ENCODE measurements around the gene NYAP2.
A peak's percentile ranks its signal among the peaks of the same experiment; 100 is the strongest.

NYAP2 gene

DNA sequence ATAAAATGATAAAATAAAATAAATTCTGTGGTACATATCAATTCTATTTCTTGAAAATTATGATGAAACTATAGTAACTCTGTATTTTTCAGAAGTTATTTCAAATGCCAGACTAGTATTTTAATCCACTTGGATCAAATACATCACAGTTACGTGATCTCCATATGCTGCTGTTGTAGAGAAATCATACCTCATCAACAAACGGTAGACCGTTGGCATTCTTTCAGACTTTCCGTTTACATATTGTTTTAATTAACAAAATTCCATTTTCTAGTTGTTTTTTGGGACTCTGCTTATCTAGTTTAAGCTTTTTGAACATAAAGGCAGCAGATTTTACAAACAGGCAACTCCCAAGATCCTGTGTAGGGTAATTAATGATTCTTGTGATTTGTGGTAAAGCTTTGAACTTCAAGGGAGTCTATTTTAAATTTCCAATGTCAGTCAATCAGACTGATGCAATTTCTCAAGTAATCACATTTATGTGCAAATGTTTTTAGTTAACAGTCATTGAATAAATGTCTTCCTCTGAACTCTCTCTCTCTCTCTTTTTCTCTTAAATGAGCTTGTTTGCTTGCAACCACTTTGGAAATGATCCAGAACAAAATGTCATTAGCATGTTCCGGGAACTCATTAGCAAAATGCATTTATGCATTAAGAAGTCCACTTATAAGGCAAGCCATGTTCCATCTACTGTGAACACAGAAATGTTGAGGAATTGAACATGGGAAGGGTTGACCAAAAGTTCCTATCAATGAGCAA lies 31.8 kb downstream of the NYAP2 start:
- H3K4me1 Mint-ChIP-seq, result peaks cover 15% of the 10 kb centered on the region
- H3K27ac Mint-ChIP-seq, result peak overlapping the region in 1 of 3 experiments; percentile 29
- H3K27me3 Mint-ChIP-seq (ENCODE audit: low read depth), result no peaks in the 10 kb centered on the region
- H3K9me3 Mint-ChIP-seq, result no peaks in the 10 kb centered on the region
- no peaks in the 10 kb centered on the region for H3K36me3 Mint-ChIP-seq (ENCODE audit: low read depth)
- no peak overlapping the region for H3K4me3 Mint-ChIP-seq
- TF ChIP-seq, protein P1, sequence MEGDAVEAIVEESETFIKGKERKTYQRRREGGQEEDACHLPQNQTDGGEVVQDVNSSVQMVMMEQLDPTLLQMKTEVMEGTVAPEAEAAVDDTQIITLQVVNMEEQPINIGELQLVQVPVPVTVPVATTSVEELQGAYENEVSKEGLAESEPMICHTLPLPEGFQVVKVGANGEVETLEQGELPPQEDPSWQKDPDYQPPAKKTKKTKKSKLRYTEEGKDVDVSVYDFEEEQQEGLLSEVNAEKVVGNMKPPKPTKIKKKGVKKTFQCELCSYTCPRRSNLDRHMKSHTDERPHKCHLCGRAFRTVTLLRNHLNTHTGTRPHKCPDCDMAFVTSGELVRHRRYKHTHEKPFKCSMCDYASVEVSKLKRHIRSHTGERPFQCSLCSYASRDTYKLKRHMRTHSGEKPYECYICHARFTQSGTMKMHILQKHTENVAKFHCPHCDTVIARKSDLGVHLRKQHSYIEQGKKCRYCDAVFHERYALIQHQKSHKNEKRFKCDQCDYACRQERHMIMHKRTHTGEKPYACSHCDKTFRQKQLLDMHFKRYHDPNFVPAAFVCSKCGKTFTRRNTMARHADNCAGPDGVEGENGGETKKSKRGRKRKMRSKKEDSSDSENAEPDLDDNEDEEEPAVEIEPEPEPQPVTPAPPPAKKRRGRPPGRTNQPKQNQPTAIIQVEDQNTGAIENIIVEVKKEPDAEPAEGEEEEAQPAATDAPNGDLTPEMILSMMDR (IDR thresholded peaks at IDR 0.05; ENCODE audit: unreplicated experiment in 3 of 3), result no peak

DNA sequence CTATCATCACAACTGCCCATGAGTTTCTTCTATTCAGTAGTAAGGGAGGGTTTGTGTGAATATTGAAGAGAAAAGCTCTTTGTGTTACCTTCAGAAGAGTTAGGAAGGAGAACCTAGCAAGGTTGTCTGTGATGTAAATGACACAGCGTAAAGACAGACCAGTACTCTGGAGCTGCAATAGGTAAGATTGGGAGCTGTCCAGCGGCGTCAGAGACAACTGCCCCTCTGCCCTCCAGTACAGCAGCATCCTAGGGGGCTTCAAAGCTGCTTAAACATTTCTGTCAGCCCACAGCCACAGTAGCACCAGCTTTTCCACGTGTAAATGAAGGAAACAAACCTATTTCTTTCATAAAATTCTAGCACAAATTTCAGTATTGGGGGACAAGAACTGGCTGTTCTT lies 34.5 kb downstream of the NYAP2 start:
- H3K36me3 Mint-ChIP-seq (ENCODE audit: low read depth), result no peaks in the 10 kb centered on the region
- no peaks in the 10 kb centered on the region for H3K27me3 Mint-ChIP-seq (ENCODE audit: low read depth)
- no peaks in the 10 kb centered on the region for H3K9me3 Mint-ChIP-seq
- no peak overlapping the region for H3K27ac Mint-ChIP-seq
- peaks cover 15% of the 10 kb centered on the region for H3K4me1 Mint-ChIP-seq
- TF ChIP-seq, protein P1 (IDR thresholded peaks at IDR 0.05; ENCODE audit: unreplicated experiment in 3 of 3), result no peak
- no peak overlapping the region for H3K4me3 Mint-ChIP-seq

DNA sequence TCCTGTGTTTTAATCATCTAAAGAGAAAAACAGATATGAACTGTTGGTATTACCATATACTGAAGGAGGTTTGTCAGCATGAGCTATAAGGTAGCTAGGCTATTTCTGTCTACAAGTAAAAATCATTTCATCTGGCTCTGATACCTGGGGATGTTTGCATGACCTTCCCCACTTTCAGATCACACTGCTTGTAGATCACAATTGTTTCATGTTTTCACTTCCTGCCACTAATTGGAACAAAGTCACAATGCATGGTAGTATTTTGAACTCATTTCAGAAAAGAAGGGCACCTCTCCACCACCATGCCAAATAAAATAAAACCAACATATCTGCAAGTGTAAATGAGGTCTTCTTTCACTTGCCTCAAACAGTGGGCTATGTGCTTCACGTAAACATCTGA lies 37.8 kb downstream of the NYAP2 start:
- TF ChIP-seq, protein P1 (IDR thresholded peaks at IDR 0.05; ENCODE audit: unreplicated experiment in 3 of 3), result no peak
- Mint-ChIP-seq H3K4me1 (no peaks in the 10 kb centered on the region), H3K9me3 (no peaks in the 10 kb centered on the region)

DNA sequence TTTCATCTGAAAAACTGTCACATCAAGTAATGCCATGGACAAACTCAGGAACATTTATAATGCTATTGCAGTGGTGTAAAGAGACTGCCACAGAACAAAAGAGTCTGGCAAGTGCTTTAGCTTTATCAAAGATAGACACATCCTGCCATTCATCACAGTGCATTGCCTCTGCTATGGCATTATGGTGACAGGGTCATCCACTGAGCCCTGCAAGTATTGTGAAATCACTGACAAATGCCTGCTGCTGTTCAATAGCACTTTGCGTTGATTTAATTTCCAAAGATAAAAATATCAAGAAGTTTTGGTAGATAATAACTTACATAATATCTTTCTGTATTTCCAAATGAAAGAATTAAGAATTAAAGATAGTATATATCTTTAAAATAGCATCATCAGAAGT lies 38.7 kb downstream of the NYAP2 start:
- no peak overlapping the region for H3K27ac Mint-ChIP-seq
- H3K4me1 Mint-ChIP-seq, result no peaks in the 10 kb centered on the region
- no peaks in the 10 kb centered on the region for H3K27me3 Mint-ChIP-seq (ENCODE audit: low read depth)
- no peaks in the 10 kb centered on the region for H3K36me3 Mint-ChIP-seq (ENCODE audit: low read depth)
- TF ChIP-seq, protein P1 (IDR thresholded peaks at IDR 0.05; ENCODE audit: unreplicated experiment in 3 of 3), result no peak
- no peaks in the 10 kb centered on the region for H3K9me3 Mint-ChIP-seq
- H3K4me3 Mint-ChIP-seq, result no peak overlapping the region

More for the DNA sequence above, 37.8 kb downstream of the NYAP2 start:
- Mint-ChIP-seq H3K27ac (no peak overlapping the region), H3K36me3 (ENCODE audit: low read depth) (no peaks in the 10 kb centered on the region), H3K27me3 (ENCODE audit: low read depth) (no peaks in the 10 kb centered on the region), H3K4me3 (no peak overlapping the region)

DNA sequence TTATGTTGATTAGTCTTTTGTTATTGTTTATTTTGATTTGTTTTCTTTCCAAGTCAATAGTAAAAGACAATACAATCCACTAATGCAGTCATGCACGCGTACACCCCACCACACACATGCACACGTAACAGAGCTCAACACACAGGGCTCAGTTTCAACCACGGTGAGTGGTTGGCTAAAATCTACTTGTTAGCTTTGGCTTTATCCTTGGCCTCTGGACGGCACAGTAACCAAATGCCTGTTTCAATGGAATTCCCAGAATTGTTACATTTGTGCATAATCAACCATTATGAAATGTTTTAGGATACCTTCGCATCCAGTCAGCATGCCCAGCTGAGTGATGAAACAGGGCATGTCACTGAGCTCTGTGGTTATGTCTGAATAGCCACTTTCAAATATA lies 53.2 kb downstream of the NYAP2 start:
- H3K27me3 Mint-ChIP-seq (ENCODE audit: low read depth), result no peaks in the 10 kb centered on the region
- H3K4me1 Mint-ChIP-seq, result no peaks in the 10 kb centered on the region
- H3K9me3 Mint-ChIP-seq, result no peaks in the 10 kb centered on the region
- no peak overlapping the region for H3K27ac Mint-ChIP-seq
- TF ChIP-seq, protein P1 (IDR thresholded peaks at IDR 0.05; ENCODE audit: unreplicated experiment in 3 of 3), result no peak
- no peak overlapping the region for H3K4me3 Mint-ChIP-seq
- H3K36me3 Mint-ChIP-seq (ENCODE audit: low read depth), result no peaks in the 10 kb centered on the region

DNA sequence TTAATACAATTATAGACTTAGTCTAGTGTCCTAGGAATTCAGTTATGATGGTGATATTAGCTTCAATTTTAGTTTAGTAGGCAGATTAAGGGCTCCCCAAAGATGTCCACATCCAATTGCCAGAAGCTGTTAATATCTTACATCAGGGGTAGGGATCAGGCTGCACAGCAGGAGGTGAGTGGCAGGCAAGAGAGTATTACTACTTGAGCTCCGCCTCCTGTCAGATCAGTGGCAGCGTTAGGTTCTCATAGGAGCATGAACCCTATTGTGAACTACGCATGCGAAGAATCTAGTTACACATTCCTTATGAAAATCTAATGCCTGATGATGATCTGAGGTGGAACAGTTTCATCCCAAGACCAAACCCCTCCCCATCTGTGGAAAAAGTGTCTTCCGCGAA lies 54.9 kb downstream of the NYAP2 start:
- Mint-ChIP-seq H3K36me3 (ENCODE audit: low read depth) (no peaks in the 10 kb centered on the region), H3K4me3 (no peak overlapping the region), H3K27me3 (ENCODE audit: low read depth) (no peaks in the 10 kb centered on the region), H3K27ac (no peak overlapping the region), H3K4me1 (no peaks in the 10 kb centered on the region), H3K9me3 (no peaks in the 10 kb centered on the region)
- TF ChIP-seq, protein P1 (IDR thresholded peaks at IDR 0.05; ENCODE audit: unreplicated experiment in 3 of 3), result no peak
